Esophagus muscularis mucosa (tissue), 3 donors: ENCODE measurements around the gene GPR160.

Experiments used
- POLR2AphosphoS5 ChIP-seq, 2 donors: sonication (generic); formaldehyde crosslinking; IDR thresholded peaks; one replicate each; pipeline ENCODE4 v1.6.1; 2017; ENCODE audit warnings: antibody characterized with exemption in 2 of 2
- TF ChIP-seq, protein P1 (sequence below), 3 experiments: fragments of 200-600 bp in 2 of 3; fragments of 450-650 bp in 1 of 3; sonication (generic) in 2 of 3; IDR thresholded peaks; one replicate each; pipeline ENCODE4 v1.5.1; 2017 to 2019; ENCODE audit warnings: antibody characterized with exemption in 3 of 3, mild to moderate bottlenecking in 2 of 3, moderate library complexity in 1 of 3

GRCh38 chr3:170007031-170007663 is 30.6 kb upstream of the GPR160 start:
- TF ChIP-seq, protein P1, sequence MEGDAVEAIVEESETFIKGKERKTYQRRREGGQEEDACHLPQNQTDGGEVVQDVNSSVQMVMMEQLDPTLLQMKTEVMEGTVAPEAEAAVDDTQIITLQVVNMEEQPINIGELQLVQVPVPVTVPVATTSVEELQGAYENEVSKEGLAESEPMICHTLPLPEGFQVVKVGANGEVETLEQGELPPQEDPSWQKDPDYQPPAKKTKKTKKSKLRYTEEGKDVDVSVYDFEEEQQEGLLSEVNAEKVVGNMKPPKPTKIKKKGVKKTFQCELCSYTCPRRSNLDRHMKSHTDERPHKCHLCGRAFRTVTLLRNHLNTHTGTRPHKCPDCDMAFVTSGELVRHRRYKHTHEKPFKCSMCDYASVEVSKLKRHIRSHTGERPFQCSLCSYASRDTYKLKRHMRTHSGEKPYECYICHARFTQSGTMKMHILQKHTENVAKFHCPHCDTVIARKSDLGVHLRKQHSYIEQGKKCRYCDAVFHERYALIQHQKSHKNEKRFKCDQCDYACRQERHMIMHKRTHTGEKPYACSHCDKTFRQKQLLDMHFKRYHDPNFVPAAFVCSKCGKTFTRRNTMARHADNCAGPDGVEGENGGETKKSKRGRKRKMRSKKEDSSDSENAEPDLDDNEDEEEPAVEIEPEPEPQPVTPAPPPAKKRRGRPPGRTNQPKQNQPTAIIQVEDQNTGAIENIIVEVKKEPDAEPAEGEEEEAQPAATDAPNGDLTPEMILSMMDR (IDR thresholded peaks at IDR 0.05) = no peak
- TF ChIP-seq POLR2AphosphoS5 (IDR thresholded peaks at IDR 0.05) = no peak
